Loucy (cell line): ENCODE measurements around the gene DQX1.

Source experiments
- H2AFZ ChIP-seq: fragments of 200-600 bp; sonication (generic); 2 replicates; pipeline ENCODE4 v1.6.0; 2016; ENCODE audit warnings: antibody characterized with exemption, mild to moderate bottlenecking, low read length, moderate library complexity
- H3F3A ChIP-seq: fragments of 200-600 bp; 2 replicates; pipeline ENCODE4 v1.6.0; 2016; ENCODE audit warnings: antibody characterized with exemption, low read depth, mild to moderate bottlenecking
- H3K27me3 ChIP-seq: fragments of 200-600 bp; sonication (generic); 2 replicates; pipeline ENCODE4 v1.6.1; 2014; ENCODE audit warnings: low read length, mild to moderate bottlenecking; ENCODE audit not compliant: insufficient read depth, poor library complexity, severe bottlenecking
- H3K36me3 ChIP-seq: fragments of 200-600 bp; sonication (generic); 2 replicates; pipeline ENCODE4 v1.6.1; 2016; ENCODE audit warnings: low read length; ENCODE audit not compliant: insufficient read depth
- H3K4me1 ChIP-seq: fragments of 200-600 bp; sonication (generic); 2 replicates; pipeline ENCODE4 v1.5.1; 2014; ENCODE audit warnings: low read length, mild to moderate bottlenecking; ENCODE audit not compliant: insufficient read depth, poor library complexity, severe bottlenecking
- H3K4me2 ChIP-seq: fragments of 200-600 bp; sonication (generic); 2 replicates; pipeline ENCODE4 v1.6.0; 2014; ENCODE audit warnings: antibody characterized with exemption, low read length, low read depth, mild to moderate bottlenecking; ENCODE audit not compliant: poor library complexity, severe bottlenecking
- H3K4me3 ChIP-seq: fragments of 200-600 bp; sonication (generic); 2 replicates; pipeline ENCODE4 v1.5.1; 2014; ENCODE audit warnings: low read length, mild to moderate bottlenecking, mixed read lengths; ENCODE audit not compliant: poor library complexity, severe bottlenecking
- H3K79me2 ChIP-seq: fragments of 200-600 bp; sonication (generic); 2 replicates; pipeline ENCODE4 v1.6.1; 2014; ENCODE audit warnings: low read length; ENCODE audit not compliant: insufficient read depth
- H3K9ac ChIP-seq: fragments of 200-600 bp; sonication (generic); 2 replicates; pipeline ENCODE4 v1.6.0; 2014; ENCODE audit warnings: mild to moderate bottlenecking, low read depth, low read length, moderate library complexity; ENCODE audit not compliant: poor library complexity, severe bottlenecking
- H3K9me2 ChIP-seq: fragments of 200-600 bp; sonication (generic); replicated peaks from 2 replicates; pipeline ENCODE4 v1.6.1; 2016; ENCODE audit warnings: low read depth, low read length, mixed read lengths
- H3K9me3 ChIP-seq: fragments of 200-600 bp; sonication (generic); 2 replicates; pipeline ENCODE4 v1.6.1; 2014; ENCODE audit warnings: mild to moderate bottlenecking, antibody characterized with exemption, low read length, low read depth; ENCODE audit not compliant: insufficient read depth
- H4K20me1 ChIP-seq: fragments of 200-600 bp; sonication (generic); 2 replicates; pipeline ENCODE4 v1.6.0; 2014; ENCODE audit warnings: antibody characterized with exemption, low read length, mild to moderate bottlenecking; ENCODE audit not compliant: insufficient read depth, poor library complexity, severe bottlenecking
- EZH2phosphoT487 ChIP-seq: fragments of 200-600 bp; IDR thresholded peaks from 2 replicates; pipeline ENCODE4 v1.6.1; 2018; ENCODE audit warnings: antibody characterized with exemption, mild to moderate bottlenecking, moderate library complexity, borderline replicate concordance
- TF ChIP-seq, protein P1 (sequence below): fragments of 200-600 bp; sonication (generic); conservative IDR thresholded peaks from 2 replicates; pipeline ENCODE4 v1.5.1; 2014; ENCODE audit warnings: mild to moderate bottlenecking, antibody characterized with exemption, low read length

The DQX1 gene, protein sequence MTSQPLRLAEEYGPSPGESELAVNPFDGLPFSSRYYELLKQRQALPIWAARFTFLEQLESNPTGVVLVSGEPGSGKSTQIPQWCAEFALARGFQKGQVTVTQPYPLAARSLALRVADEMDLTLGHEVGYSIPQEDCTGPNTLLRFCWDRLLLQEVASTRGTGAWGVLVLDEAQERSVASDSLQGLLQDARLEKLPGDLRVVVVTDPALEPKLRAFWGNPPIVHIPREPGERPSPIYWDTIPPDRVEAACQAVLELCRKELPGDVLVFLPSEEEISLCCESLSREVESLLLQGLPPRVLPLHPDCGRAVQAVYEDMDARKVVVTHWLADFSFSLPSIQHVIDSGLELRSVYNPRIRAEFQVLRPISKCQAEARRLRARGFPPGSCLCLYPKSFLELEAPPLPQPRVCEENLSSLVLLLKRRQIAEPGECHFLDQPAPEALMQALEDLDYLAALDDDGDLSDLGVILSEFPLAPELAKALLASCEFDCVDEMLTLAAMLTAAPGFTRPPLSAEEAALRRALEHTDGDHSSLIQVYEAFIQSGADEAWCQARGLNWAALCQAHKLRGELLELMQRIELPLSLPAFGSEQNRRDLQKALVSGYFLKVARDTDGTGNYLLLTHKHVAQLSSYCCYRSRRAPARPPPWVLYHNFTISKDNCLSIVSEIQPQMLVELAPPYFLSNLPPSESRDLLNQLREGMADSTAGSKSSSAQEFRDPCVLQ

GRCh38 chr2:74525717-74526648 is at the start of gene DQX1:
TSS of gene DQX1 (minus strand) at chr2:74526231. CDS start at chr2:74525729, 502 bp downstream.
- Histone ChIP-seq H3K4me1 (peaks cover 24% of the 10 kb centered on the region), H3K9me2 (no peaks in the 10 kb centered on the region), H3K4me2 (peak within 1 kb of the TSS; percentile 100), H3K9ac (no peak within 1 kb of the TSS), H2AFZ (no peak within 1 kb of the TSS), H3K27me3 (peaks cover 4% of the 10 kb centered on the region), H3K4me3 (no peak within 1 kb of the TSS), H3K9me3 (no peaks in the 10 kb centered on the region), H3K36me3 (peaks cover 17% of the 10 kb centered on the region; the same call in 1 of the 2 replicates), H4K20me1 (peaks cover 18% of the 10 kb centered on the region), H3K79me2 (peaks cover 42% of the 10 kb centered on the region), H3F3A (0 out of 2 replicates have a peak, but pooled peaks cover 3% of the 10 kb centered on the region)
- TF ChIP-seq, protein P1, sequence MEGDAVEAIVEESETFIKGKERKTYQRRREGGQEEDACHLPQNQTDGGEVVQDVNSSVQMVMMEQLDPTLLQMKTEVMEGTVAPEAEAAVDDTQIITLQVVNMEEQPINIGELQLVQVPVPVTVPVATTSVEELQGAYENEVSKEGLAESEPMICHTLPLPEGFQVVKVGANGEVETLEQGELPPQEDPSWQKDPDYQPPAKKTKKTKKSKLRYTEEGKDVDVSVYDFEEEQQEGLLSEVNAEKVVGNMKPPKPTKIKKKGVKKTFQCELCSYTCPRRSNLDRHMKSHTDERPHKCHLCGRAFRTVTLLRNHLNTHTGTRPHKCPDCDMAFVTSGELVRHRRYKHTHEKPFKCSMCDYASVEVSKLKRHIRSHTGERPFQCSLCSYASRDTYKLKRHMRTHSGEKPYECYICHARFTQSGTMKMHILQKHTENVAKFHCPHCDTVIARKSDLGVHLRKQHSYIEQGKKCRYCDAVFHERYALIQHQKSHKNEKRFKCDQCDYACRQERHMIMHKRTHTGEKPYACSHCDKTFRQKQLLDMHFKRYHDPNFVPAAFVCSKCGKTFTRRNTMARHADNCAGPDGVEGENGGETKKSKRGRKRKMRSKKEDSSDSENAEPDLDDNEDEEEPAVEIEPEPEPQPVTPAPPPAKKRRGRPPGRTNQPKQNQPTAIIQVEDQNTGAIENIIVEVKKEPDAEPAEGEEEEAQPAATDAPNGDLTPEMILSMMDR: no peak
- TF ChIP-seq EZH2phosphoT487: no peak

- TF ChIP-seq, protein P1: no peak
- no peak for TF ChIP-seq EZH2phosphoT487
- H3K4me1 ChIP-seq: peaks cover 31% of the 10 kb centered on the region
Observed at GRCh38 chr2:74575320-74575719, 49.3 kb upstream of the DQX1 start.

More at GRCh38 chr2:74575320-74575719, 49.3 kb upstream of the DQX1 start:
- no peaks in the 10 kb centered on the region for H3K36me3 ChIP-seq
- no peak overlapping the region for H3K4me3 ChIP-seq
- no peaks in the 10 kb centered on the region for H3K9me3 ChIP-seq
- H3K9me2 ChIP-seq: no peaks in the 10 kb centered on the region
- no peaks in the 10 kb centered on the region for H4K20me1 ChIP-seq
- H3K27me3 ChIP-seq: no peaks in the 10 kb centered on the region
- no peaks in the 10 kb centered on the region for H3K79me2 ChIP-seq
- peaks cover 7% of the 10 kb centered on the region; the same call in 1 of the 2 replicates for H3F3A ChIP-seq
- no peak overlapping the region for H3K9ac ChIP-seq
- no peak overlapping the region for H2AFZ ChIP-seq
- H3K4me2 ChIP-seq: peak overlapping the region; percentile 75
